HG03159 (cell line): ENCODE results near the gene SLC12A5.

Experiments
- ATAC-seq: cut with Tn5 transposase; IDR thresholded peaks from one replicate; pipeline ENCODE4 v1.9.1; 2021; ENCODE audit warnings: mild to moderate bottlenecking, moderate library complexity; ENCODE audit not compliant: unreplicated experiment

The SLC12A5 gene

DNA sequence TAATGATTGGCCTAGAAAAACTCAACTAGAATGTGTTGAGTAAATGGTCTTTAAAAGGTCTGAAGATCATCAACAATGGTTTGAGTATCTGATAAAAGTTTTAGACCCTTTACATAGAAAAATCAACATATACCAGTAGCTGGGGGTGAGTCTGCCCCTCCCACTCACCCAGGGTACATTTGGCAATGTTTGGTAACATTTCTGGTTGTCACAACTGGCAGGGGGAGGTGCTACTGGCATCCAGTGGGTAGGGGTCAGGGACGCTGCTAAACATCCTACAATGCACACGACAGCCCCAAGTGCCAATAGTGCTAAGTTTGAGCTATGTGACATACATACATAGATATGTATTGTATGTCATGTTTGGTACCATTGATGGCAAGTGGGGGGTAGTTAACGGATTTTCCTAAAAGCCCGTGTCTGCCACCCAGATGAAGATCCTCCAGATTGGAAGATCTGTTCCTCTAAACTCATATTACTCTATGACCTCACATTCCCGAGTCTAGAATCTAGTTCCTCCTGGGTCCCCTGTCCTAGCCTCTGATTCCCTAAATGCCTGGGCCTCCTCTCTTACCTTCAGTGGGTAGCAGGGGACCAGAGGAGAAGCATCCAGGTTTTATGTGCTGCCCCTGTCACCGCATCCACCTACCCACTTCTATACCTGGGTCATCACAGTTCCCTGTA, 22.9 kb upstream of the SLC12A5 start:
- no peak for ATAC-seq

DNA sequence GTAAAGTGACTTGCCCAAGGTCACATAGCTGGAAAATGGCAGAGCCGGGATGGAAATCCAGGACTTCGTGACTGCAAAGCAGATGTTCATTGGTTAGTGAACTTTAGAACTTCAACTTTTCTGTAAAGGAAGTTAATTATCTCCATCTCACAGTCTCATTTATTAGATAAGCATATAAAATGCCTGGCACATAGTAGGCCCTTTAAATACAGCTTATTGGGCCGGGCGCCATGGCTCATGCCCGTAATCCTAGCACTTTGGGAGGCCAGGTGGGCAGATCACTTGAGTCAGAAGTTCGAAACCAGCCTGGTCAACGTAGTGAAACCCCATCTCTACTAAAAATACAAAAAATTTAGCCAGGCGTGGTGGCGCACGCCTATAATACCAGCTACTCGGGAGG, 22.1 kb upstream of the SLC12A5 start:
- no peak for ATAC-seq

DNA sequence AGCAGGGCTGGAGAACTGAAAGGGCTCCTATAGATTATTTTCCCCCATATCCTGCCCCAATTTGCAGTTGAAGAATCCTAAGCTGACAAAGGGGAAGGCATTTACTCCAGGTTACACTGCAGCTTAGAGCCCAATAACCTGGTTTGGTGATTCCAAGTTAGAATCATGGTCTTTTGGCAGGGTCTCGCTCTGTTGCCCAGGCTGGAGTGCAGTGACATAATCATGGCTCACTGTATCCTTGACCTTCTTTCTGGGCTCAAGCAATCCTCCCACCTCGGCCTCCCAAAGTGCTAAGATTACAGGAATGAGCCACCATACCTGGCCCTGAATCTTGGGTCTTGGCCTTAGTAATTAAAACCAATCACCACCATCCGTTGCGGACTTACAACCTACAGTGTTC, 21.3 kb upstream of the SLC12A5 start:
- no peak for ATAC-seq

DNA sequence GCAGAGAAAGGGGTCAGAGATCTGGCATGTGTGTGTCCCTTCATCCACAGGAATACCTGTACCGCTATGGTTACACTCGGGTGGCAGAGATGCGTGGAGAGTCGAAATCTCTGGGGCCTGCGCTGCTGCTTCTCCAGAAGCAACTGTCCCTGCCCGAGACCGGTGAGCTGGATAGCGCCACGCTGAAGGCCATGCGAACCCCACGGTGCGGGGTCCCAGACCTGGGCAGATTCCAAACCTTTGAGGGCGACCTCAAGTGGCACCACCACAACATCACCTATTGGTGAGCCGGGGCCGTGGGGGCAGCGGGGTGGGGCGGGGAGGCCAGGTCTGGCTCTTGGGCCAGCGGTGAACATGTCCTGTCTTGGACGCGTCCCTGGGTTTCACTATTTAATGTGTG, 19.2 kb upstream of the SLC12A5 start:
- no peak for ATAC-seq

DNA sequence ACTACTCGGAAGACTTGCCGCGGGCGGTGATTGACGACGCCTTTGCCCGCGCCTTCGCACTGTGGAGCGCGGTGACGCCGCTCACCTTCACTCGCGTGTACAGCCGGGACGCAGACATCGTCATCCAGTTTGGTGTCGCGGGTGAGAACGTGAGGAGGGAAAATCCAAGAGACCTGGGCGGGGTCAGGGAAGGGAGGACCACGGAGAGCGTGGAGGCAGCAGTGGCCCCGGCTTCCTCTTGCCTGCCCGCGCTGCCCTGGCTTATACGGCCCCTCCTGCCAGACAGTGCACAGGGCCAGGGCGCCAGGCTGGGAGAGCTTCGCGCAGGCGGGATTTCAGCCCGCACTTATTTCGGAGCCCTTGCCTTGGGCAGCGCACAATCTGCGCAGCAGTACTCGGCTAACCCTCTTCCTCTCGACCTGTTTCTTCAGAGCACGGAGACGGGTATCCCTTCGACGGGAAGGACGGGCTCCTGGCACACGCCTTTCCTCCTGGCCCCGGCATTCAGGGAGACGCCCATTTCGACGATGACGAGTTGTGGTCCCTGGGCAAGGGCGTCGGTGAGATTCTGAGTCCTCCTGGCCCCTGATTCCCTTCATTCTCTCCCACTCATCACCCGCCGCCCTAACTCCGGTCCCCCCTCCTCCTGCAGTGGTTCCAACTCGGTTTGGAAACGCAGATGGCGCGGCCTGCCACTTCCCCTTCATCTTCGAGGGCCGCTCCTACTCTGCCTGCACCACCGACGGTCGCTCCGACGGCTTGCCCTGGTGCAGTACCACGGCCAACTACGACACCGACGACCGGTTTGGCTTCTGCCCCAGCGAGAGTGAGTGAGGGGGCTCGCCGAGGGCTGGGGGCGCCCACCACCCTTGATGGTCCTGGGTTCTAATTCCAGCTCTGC, 18.3 kb upstream of the SLC12A5 start:
- ATAC-seq, result no peak

DNA sequence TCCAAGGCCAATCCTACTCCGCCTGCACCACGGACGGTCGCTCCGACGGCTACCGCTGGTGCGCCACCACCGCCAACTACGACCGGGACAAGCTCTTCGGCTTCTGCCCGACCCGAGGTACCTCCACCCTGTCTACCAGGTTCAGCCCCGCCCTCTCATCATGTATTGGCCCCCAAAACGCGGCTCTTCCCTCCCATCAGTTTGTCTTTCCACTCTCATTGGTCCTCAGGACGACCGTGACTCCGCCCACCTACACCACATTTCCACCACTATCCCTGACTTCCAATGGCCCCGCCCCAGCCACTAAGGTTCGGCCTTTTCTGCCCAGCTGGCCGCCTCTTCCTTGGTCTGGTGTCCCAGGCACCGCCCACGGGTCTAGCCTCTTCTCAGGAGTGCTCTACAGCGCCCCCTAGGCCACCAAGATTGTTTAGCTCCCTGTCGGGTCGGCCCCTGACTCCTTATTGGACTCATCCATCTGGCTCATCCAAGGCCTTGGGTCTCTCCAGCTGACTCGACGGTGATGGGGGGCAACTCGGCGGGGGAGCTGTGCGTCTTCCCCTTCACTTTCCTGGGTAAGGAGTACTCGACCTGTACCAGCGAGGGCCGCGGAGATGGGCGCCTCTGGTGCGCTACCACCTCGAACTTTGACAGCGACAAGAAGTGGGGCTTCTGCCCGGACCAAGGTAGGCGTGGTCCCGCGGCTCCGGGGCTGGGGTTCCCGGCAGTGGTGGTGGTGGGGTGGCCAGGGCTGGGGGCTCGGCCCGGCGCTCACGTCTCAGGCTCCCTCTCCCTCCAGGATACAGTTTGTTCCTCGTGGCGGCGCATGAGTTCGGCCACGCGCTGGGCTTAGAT, 17.2 kb upstream of the SLC12A5 start:
- no peak for ATAC-seq

DNA sequence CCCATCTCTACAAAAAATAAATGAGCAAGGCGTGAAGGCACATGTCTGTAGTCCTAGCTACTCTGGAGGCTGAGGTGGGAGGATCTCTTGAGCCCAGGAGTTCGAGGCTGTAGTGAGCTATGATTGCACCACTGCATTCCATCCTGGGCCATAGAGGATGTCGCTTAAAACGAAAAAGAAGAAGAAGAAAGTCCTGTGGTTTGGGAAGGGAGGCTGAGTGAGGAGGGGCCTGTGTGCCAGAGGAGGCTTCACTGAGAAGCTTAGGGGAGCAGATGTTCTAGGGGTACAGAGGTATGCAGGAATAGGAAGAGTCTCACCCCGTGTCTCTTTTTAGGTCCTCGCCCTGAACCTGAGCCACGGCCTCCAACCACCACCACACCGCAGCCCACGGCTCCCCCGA, 16.1 kb upstream of the SLC12A5 start:
- no peak for ATAC-seq

DNA sequence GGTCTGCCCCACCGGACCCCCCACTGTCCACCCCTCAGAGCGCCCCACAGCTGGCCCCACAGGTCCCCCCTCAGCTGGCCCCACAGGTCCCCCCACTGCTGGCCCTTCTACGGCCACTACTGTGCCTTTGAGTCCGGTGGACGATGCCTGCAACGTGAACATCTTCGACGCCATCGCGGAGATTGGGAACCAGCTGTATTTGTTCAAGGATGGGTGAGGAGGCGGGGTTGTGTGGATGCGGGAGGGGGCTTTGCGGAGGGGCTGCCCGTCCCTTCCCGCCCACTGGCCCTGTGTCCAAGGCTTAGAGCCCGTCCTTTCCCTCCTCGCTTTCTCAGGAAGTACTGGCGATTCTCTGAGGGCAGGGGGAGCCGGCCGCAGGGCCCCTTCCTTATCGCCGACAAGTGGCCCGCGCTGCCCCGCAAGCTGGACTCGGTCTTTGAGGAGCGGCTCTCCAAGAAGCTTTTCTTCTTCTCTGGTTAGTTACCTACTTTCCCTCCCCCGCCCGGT, 15.6 kb upstream of the SLC12A5 start:
- ATAC-seq, result no peak

DNA sequence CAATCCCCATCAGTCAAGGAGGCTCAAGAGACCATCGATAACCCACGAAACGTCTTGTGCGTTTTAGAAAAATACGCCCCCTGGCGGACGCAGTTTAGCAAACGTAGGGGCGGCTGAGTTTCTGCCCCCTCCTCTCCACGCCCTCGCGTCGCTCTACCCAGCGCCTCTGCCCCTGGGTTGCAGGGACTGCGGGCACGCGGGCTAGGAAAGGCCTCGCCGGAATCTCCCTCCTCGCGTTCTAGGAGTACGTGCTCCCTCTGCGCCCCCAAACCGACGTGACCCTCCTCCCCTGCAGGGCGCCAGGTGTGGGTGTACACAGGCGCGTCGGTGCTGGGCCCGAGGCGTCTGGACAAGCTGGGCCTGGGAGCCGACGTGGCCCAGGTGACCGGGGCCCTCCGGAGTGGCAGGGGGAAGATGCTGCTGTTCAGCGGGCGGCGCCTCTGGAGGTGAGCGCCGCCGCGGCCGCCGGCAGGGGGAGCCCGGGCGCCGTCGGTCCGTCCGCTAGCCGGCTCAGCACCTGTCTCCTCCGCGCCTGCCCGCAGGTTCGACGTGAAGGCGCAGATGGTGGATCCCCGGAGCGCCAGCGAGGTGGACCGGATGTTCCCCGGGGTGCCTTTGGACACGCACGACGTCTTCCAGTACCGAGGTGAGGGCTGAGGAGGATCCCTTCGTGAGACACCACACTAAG, 15.0 kb upstream of the SLC12A5 start:
- ATAC-seq, result no peak

DNA sequence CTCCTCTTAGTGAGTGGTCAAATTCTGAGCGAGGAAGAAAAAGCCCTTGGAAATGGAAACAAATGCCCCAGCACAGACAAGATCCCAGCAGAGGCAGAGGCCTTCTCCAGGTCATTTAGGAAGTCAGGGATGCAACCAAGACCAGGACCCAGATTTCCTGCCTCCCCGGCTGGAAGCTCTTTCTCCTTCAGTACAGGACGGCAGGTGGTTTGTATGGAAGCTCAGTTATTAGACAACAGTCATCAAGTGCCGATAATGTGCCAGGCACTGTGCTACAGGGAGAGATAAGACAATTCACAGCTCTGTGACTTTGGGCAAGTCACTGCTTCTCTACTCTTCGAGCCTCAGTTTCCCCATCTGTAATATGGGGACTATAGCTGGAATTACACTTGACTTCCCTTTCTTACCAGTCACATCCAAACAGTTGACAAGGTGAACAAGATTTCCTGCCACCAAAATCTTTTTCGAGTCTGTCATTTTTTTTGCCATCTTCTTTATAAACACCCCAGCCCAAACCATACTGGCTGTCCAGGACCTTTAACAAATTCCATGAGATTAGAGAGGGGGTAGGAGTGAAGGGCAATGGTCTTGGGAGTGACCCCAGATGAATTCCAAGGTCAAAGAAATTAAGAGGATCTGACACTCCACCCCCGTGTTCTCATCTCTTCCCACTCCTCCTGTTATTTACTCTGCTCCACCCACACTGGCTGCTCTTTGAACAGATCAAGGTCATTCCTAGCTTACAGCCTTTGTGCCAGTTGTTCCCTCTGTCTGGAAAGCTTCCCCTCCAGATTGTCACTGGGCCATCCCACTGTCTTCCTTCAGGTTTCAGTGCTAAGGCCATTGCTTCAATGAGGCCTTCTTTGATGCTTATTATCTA, 14.3 kb upstream of the SLC12A5 start:
- ATAC-seq, result no peak

DNA sequence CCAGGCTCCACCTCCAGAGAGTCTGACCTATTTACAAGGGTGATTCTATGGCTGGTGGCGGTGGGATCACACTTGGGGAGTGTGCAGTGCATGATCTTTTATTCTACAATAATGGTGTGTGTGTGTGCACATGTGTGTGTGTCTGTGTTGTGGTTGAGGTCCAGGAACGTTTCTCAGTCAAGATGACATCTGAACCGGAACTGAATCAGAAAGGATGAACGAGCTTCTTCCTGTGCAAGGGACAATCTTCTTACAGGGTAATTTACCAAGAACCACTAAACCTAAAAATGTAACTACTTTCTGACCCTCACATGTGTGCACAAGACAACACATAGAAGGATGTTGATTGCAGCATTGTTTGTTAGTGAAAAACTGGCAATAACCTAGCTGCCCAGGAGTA, 11.7 kb upstream of the SLC12A5 start:
- ATAC-seq, result no peak

DNA sequence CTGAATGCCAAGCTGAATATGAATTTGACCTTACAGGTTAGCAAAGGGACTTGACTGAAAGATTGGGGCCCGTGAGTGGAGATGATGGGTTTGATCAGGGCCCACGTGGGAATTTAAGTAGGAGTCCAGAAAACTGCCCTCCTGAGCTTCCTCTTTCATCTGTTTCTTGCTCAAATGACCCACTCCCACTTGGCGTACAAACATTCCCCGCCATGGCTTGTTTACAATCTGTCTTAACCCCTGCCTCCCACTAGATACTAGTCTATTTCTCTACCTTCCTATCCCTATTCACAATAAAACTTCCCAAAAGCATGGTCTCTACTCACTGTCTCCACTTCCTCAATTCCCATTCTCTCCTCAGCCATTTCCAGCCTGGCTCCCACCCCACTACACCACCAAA, 10.9 kb upstream of the SLC12A5 start:
- ATAC-seq, result no peak

DNA sequence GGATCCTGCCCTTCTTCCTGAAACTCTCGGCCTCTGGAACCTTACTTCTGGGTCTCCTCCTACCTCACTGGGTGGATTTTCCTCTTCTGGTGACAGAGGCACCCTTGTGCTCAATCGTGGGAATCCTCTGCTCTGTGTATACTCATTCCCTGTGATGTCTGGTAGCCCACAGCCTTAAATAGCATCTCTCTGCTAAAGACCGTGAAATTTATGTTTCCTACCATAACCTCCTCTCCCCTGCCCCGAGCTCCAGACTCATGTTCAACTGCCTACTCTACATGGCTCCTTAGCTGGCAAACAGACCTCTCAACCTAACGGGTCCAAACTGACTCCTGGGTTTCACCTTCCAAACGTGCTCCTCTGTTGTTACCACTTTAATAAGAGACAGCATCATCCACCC, 10.4 kb upstream of the SLC12A5 start:
- no peak for ATAC-seq

DNA sequence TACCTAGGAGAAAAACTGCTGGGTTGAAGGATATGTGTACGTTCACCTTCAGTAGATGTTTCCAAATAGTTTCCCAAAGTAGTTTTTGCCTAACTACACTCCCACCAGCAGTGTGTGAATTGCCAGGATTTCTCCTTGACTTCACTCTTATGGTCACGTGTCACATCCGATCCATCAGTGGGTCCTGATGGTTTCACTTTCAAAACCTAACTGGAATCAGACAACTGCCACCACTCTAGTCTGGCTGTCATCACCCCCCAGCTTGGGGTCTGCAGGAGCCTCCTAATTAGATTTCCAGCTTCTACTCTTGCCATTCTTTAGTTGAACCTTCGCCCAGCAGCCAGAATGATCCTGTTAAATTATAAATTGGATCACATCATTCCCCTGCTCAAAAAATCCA, 8.5 kb upstream of the SLC12A5 start:
- ATAC-seq, result no peak

DNA sequence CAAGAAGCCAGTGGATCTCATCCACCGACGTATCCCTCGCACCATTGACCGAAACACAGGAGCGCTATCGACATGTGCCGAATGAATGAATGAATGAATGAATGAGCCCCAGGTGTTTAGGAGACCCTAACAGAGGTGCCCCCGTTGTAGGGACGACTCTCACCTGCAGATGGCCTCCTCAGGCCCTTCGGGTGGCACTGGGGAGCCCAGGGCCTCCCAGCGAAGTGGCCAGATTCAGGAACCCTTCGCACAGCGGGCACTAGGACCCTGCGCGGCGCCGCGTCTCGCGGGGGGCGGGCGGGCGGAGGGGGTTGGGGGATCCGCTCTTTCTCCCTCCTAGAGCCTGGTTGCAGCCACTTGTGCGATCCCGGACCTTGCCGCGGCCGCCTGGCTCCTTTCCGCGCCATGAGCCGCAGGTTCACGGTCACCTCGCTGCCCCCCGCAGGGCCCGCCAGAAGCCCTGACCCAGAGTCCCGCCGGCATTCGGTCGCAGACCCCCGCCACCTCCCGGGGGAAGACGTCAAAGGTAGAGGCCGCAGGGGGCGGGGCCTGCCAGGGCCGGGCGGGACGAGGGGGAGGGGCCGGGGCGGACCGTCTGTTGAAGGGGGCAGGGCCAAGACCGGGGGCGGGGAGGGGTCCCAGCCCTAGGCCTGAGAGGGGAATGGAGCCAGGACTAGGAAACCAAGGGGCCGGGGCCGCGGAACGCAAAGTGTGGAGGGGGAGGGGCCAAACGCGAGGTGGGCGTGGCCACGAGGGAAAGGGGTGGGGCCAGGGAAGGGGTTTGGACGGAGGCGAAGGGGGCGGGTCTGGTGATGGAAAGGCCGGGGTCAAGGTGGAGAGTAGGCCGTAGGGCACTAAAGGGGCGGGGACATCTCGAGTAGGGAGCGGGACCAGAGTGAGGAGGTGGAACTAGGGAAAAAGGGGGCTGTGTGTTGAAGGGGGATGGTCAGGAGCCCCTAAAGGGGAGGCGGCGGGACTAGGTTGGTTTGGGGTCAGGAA, 7.4 kb upstream of the SLC12A5 start:
- no peak for ATAC-seq

DNA sequence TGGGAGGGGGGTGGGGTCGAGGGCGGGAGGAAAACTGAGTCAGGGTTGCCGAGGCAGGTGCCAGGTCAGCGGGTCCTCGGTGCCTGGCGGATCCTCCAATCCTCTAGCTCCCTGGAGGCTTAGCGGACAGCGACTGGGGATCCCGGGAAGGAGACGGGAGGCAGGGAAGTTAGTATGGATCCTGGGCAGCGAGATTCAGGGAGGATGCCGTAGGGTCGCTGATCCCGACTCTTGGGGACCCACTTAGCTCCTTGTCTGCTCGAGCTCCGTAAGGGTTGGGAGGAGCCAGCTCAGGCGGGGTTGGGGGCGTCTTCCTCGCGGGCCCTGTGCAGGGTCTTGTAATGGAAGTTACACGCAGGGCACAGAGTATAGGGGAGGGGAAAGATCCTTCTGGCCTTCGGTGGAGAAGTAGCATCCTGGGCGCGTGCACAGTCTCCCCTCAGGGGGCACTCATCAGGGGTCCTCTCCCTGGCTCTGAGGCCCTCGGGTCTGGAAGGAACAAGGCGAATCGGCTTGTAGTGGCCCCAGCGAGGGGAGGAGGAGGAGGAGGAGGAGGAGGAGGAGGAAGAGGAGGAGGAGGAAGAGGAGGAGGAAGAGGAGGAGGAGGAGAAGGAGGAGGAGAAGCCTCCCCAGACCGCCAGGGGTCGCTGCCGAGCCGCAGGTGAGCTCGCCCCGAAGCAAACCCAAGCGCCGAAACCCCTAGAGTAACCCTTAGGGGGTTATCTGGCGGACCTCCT, 6.4 kb upstream of the SLC12A5 start:
- ATAC-seq, result no peak

DNA sequence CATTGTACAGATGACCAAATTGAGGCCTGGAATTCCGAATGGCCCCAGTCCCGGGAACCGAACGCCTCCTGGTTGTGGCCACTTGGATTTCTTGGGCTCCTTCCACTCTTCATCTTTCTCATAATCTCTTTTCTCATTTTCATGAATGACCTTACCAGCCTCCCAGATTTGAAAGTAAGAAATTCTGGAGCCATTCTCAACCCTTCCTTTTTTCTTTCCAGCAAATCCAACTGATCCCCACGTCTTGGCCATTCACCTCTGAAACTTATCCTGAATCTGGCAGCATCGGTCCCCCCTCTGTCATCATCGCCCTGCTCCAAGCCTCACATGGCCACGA, 5.9 kb upstream of the SLC12A5 start:
- no peak for ATAC-seq

DNA sequence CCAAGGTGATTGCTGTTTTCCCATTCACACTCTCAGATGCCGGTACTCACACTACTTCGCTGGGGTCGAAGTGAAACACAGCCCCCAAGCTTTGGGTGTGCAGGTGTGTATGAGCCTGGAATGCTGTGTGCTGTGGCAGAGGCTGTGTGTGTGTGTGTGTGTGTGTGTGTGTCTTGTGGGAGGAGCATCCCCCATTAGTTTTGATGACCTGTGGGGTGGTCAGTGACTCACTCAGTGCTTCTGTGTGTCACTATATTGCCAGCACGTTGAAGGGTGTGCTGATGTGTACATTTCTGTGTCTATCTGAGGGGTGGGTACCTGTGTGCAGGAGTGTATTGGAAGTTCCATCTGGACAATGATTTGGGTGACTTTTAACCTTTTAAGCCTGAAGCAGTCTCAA, 5.0 kb upstream of the SLC12A5 start:
- ATAC-seq, result no peak
